ENCODE measurements around the gene TJP1.

DNA sequence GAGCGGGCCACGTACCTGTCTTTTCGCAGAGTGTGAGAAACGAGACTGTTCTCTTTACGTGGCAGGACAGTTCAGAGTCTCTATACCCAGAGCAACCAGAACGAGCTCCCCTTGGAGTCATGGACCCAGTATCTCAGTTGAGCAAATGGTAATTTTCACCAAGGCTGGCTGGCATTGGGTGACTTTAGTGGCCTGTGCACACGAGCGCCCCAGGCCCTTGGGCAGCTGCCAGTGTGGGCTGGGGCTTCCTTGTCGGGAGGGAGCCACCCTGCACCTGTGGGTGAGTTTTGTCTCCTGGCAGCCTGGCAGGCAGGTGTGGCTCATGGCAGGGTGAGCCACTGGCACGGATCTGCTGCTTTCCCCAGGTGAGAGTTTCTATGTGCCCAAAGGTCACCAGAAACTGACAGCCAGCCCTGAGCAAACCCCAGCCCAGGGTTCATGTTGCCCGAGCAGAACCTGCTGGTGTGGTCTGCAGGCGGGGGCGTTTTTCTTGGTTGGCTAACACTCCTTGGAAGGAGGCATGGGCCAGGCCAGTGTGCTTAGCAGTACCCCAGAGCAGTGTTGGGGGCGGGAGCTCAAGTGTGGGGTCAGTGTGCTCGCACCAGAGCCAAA is 135.0 kb downstream of the TJP1 start:
- TF ChIP-seq, protein P1, sequence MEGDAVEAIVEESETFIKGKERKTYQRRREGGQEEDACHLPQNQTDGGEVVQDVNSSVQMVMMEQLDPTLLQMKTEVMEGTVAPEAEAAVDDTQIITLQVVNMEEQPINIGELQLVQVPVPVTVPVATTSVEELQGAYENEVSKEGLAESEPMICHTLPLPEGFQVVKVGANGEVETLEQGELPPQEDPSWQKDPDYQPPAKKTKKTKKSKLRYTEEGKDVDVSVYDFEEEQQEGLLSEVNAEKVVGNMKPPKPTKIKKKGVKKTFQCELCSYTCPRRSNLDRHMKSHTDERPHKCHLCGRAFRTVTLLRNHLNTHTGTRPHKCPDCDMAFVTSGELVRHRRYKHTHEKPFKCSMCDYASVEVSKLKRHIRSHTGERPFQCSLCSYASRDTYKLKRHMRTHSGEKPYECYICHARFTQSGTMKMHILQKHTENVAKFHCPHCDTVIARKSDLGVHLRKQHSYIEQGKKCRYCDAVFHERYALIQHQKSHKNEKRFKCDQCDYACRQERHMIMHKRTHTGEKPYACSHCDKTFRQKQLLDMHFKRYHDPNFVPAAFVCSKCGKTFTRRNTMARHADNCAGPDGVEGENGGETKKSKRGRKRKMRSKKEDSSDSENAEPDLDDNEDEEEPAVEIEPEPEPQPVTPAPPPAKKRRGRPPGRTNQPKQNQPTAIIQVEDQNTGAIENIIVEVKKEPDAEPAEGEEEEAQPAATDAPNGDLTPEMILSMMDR (IDR thresholded peaks at IDR 0.05): no peak
- no peak for TF ChIP-seq POLR2A (IDR thresholded peaks at IDR 0.05)

Measured in gastroesophageal sphincter (tissue), 3 donors.